ENCODE data around the gene FTO. TPM values are rescaled to one million over a fixed set of nuclear protein-coding genes. Genes with fewer than 3 reads are reported as not detected.

FTO gene
- total and polyA plus RNA-seq, 2 of the 13 experiments (the other 11 are each of a cell fraction or from before 2014, with no cell fraction given), result 41.6 to 55.8 TPM

DNA sequence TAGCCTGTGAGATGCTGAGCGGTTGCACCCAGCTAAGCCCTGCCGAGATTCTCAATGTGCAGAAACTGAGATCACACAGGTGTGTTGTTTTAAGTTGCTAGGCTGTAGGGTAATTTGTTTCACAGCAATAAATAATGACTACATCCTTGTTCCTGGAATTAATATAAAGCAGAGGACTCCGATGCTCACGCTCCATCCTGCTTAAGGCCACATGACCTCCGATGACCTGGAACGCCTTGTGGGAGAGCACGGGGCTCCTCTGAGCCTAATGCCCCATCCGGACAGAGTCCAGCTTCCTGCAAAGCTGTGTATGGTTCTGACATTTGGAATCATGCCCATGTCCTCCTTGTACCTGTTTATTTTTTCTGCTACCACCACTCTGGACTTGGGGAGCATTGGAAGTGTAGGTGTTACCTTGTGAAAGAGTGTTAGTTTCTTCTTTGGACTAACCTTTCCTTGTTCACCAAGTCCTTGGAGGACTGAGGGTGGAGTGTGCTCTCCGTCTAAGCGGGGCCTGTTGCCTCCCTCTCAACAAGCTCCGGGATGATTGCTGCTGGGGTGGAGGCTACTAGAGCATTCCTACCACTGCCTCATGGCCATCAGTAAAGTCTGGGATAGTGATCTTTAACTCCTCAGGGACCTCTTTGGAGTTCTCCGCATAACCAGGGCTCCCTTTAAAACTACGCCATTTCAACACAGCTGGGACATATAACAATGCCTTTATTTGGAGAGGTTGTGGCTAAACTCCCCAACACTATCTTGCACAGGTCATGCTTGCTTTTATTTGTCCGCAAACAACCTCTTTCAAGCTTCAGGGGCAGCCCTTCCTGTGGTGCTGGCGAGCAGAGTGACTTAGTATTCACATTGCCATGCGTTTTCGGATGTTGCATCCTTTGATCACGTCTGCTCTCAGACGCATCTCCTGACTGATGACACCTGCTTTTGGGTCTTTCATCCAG, 457.3 kb downstream of the FTO start (continued):
- TF ChIP-seq, protein P1, sequence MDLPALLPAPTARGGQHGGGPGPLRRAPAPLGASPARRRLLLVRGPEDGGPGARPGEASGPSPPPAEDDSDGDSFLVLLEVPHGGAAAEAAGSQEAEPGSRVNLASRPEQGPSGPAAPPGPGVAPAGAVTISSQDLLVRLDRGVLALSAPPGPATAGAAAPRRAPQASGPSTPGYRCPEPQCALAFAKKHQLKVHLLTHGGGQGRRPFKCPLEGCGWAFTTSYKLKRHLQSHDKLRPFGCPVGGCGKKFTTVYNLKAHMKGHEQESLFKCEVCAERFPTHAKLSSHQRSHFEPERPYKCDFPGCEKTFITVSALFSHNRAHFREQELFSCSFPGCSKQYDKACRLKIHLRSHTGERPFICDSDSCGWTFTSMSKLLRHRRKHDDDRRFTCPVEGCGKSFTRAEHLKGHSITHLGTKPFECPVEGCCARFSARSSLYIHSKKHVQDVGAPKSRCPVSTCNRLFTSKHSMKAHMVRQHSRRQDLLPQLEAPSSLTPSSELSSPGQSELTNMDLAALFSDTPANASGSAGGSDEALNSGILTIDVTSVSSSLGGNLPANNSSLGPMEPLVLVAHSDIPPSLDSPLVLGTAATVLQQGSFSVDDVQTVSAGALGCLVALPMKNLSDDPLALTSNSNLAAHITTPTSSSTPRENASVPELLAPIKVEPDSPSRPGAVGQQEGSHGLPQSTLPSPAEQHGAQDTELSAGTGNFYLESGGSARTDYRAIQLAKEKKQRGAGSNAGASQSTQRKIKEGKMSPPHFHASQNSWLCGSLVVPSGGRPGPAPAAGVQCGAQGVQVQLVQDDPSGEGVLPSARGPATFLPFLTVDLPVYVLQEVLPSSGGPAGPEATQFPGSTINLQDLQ (CRISPR knock-in tag; IDR thresholded peaks at IDR 0.05), result 0 out of 2 replicates have a peak, but pooled peaks have one; percentile 0
- TF ChIP-seq, protein P2, sequence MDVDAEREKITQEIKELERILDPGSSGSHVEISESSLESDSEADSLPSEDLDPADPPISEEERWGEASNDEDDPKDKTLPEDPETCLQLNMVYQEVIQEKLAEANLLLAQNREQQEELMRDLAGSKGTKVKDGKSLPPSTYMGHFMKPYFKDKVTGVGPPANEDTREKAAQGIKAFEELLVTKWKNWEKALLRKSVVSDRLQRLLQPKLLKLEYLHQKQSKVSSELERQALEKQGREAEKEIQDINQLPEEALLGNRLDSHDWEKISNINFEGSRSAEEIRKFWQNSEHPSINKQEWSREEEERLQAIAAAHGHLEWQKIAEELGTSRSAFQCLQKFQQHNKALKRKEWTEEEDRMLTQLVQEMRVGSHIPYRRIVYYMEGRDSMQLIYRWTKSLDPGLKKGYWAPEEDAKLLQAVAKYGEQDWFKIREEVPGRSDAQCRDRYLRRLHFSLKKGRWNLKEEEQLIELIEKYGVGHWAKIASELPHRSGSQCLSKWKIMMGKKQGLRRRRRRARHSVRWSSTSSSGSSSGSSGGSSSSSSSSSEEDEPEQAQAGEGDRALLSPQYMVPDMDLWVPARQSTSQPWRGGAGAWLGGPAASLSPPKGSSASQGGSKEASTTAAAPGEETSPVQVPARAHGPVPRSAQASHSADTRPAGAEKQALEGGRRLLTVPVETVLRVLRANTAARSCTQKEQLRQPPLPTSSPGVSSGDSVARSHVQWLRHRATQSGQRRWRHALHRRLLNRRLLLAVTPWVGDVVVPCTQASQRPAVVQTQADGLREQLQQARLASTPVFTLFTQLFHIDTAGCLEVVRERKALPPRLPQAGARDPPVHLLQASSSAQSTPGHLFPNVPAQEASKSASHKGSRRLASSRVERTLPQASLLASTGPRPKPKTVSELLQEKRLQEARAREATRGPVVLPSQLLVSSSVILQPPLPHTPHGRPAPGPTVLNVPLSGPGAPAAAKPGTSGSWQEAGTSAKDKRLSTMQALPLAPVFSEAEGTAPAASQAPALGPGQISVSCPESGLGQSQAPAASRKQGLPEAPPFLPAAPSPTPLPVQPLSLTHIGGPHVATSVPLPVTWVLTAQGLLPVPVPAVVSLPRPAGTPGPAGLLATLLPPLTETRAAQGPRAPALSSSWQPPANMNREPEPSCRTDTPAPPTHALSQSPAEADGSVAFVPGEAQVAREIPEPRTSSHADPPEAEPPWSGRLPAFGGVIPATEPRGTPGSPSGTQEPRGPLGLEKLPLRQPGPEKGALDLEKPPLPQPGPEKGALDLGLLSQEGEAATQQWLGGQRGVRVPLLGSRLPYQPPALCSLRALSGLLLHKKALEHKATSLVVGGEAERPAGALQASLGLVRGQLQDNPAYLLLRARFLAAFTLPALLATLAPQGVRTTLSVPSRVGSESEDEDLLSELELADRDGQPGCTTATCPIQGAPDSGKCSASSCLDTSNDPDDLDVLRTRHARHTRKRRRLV (CRISPR knock-in tag; IDR thresholded peaks at IDR 0.05), result 0 out of 2 replicates have a peak, but pooled peaks have one; percentile 7
- TF ChIP-seq ZBED4 (CRISPR knock-in tag; IDR thresholded peaks at IDR 0.05; ENCODE audit: borderline replicate concordance) (peak; percentile 27; the same call in 1 of the 2 replicates), ZNF207 (IDR thresholded peaks at IDR 0.05; ENCODE audit: borderline replicate concordance) (no peak), FOXK2 (IDR thresholded peaks at IDR 0.05) (no peak), ZNF777 (CRISPR knock-in tag; IDR thresholded peaks at IDR 0.05) (peak; percentile 74), ZNF782 (CRISPR knock-in tag; IDR thresholded peaks at IDR 0.05; ENCODE audit: borderline replicate concordance) (no peak), IKZF4 (CRISPR knock-in tag; IDR thresholded peaks at IDR 0.05; ENCODE audit: borderline replicate concordance, low read depth, not compliant biosample characterization) (no peak), MED8 (CRISPR knock-in tag; IDR thresholded peaks at IDR 0.05; ENCODE audit: insufficient replicate concordance) (peak; percentile 49)
- TF ChIP-seq, protein P3, sequence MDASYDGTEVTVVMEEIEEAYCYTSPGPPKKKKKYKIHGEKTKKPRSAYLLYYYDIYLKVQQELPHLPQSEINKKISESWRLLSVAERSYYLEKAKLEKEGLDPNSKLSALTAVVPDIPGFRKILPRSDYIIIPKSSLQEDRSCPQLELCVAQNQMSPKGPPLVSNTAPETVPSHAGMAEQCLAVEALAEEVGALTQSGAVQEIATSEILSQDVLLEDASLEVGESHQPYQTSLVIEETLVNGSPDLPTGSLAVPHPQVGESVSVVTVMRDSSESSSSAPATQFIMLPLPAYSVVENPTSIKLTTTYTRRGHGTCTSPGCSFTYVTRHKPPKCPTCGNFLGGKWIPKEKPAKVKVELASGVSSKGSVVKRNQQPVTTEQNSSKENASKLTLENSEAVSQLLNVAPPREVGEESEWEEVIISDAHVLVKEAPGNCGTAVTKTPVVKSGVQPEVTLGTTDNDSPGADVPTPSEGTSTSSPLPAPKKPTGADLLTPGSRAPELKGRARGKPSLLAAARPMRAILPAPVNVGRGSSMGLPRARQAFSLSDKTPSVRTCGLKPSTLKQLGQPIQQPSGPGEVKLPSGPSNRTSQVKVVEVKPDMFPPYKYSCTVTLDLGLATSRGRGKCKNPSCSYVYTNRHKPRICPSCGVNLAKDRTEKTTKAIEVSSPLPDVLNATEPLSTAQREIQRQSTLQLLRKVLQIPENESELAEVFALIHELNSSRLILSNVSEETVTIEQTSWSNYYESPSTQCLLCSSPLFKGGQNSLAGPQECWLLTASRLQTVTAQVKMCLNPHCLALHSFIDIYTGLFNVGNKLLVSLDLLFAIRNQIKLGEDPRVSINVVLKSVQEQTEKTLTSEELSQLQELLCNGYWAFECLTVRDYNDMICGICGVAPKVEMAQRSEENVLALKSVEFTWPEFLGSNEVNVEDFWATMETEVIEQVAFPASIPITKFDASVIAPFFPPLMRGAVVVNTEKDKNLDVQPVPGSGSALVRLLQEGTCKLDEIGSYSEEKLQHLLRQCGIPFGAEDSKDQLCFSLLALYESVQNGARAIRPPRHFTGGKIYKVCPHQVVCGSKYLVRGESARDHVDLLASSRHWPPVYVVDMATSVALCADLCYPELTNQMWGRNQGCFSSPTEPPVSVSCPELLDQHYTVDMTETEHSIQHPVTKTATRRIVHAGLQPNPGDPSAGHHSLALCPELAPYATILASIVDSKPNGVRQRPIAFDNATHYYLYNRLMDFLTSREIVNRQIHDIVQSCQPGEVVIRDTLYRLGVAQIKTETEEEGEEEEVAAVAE (CRISPR knock-in tag; IDR thresholded peaks at IDR 0.05; ENCODE audit: borderline replicate concordance), result no peak
